ENCODE measurements around the gene CACHD1.

Gene CACHD1

DNA sequence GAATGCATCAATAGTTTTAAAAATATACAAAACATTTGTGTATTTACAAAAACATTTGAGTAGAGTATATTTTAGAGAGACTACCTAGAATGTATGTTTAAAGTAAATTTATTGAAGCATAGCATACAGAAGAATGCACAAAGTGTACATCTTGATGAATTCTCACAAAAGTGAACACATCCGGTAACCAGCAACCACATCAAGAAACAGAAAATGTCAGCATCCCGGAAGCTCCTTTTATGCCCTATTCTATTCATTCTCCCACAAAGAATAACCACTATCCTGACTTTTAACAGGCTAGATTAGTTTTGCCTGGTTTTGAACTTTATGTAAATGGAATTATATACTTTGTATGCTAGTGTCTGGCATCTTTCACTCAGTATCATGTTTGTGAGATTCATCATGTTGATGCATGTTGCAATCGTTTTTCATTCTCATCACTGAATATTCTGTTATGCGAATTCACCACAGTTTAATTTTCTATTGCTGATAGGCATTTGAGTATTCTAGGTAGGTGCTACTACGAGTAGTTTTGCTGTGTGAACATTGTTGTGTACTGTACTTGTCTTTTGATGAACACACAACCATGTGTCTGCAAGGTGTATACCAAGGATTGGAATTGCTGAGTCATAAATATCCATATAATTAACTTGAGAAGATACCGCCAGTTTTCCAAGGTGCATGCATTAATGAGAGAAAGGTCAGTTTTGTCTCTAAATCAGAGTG, 75.4 kb downstream of the CACHD1 start:
- no peak for DNase-seq (ENCODE audit: extremely low read depth in 1 of 2, low read depth in 1 of 2)

DNA sequence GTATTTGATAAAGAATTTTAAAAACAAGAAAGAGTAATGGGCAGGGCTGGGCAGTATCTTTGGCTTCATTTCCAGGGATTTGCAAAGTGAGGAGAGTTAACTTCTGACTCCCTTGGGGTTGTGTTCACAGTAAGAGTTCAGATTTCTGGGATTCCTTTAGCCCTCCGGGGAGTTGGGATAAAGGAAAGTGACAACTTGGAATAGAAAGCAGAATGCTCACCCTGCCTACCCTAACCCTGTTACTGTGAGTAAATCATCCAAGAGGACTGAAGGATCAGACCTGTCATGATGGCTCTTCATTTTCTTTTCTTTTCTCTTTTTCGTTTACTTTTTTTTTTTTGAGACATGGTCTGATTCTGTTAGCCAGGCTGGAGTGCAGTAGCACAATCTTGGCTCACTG, 76.1 kb downstream of the CACHD1 start:
- DNase-seq (ENCODE audit: extremely low read depth in 1 of 2, low read depth in 1 of 2), result no peak

DNA sequence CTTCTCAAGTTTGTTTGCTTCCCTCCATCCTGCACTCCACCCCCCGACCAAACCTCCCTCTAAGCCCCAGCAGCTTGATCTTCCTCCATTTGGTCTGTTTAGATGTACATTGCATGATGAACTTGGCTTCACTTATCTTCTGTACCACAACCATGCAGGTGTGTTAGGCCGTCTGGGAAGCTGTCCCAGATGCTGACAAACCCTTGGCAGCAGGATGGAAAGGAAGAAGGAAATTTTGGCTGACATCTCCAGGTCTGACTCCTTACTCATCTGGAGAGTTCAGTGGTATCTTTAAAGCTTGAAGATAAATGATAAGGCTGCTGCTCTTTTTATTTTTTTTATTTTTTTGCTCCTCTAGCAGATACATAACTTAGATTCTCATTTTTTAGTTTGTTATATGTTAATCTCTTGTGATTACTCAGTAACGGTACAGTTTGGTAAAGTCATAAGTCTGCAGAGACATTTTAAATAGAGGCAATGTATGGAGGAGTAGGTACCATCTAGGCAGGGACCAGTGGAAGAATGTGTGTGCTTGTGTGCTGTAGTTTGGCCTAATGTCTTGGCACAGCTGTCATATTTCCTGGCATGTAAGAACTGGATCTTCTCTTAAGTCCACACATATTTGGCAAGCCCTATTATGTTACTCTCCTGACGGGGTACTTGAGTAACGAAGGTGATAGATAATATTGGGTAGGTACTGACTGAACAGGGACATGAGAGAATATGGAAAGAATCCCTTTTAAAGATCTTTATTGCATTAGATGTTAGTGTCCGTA, 79.7 kb downstream of the CACHD1 start:
- no peak for DNase-seq (ENCODE audit: extremely low read depth in 1 of 2, low read depth in 1 of 2)

GRCh38 chr1:64550510-64550909, 80.6 kb downstream of the CACHD1 start:
- DNase-seq (ENCODE audit: extremely low read depth in 1 of 2, low read depth in 1 of 2), result no peak

- no peak for DNase-seq (ENCODE audit: extremely low read depth in 1 of 2, low read depth in 1 of 2)
These were observed 81.1 kb downstream of the CACHD1 start for GRCh38 chr1:64550946-64551605.

DNA sequence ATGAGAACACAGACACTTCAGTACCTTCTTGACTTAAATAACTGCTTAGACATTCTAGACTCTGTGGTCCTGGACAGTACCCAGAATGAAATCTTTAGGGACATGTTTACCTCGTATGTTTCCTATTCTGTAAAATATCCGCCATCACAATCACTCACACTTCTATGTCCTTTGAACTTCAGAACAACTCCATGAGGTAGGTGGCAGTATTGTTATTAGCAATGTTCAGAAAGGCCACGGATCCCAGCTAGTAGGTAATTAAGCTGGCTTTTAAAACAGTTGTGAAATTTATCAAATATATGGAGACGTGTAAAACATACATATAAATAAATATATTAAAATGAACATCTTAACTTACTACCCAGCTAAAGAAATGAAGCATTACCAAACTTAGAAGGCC, 83.4 kb downstream of the CACHD1 start:
- no peak for DNase-seq (ENCODE audit: extremely low read depth in 1 of 2, low read depth in 1 of 2)

DNA sequence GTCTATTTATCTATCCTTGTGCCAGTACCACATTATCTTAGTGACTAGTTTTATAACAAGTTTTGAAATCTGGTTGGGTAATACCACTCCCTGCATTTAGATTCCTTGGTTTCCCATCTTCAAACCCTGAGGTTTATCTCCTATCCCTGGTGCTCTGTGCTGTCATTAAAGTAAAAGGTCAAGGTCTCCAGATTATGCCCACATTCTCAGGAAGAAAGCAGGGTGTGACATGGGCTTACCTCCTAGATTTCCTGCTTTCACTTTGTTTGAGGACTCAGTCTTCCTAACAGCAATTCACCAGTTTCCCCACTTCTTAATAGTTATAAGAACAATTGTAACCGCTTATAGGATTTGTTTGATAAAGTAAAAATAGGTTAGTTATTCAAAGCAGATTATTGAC, 86.0 kb downstream of the CACHD1 start:
- no peak for DNase-seq (ENCODE audit: extremely low read depth in 1 of 2, low read depth in 1 of 2)

GRCh38 chr1:64561993-64562392, 92.1 kb downstream of the CACHD1 start:
- no peak for DNase-seq (ENCODE audit: extremely low read depth in 1 of 2, low read depth in 1 of 2)

GRCh38 chr1:64563958-64564565, 94.1 kb downstream of the CACHD1 start:
- DNase-seq (ENCODE audit: extremely low read depth in 1 of 2, low read depth in 1 of 2), result no peak

GRCh38 chr1:64564891-64565290, 95.0 kb downstream of the CACHD1 start:
- DNase-seq (ENCODE audit: extremely low read depth in 1 of 2, low read depth in 1 of 2), result no peak

DNA sequence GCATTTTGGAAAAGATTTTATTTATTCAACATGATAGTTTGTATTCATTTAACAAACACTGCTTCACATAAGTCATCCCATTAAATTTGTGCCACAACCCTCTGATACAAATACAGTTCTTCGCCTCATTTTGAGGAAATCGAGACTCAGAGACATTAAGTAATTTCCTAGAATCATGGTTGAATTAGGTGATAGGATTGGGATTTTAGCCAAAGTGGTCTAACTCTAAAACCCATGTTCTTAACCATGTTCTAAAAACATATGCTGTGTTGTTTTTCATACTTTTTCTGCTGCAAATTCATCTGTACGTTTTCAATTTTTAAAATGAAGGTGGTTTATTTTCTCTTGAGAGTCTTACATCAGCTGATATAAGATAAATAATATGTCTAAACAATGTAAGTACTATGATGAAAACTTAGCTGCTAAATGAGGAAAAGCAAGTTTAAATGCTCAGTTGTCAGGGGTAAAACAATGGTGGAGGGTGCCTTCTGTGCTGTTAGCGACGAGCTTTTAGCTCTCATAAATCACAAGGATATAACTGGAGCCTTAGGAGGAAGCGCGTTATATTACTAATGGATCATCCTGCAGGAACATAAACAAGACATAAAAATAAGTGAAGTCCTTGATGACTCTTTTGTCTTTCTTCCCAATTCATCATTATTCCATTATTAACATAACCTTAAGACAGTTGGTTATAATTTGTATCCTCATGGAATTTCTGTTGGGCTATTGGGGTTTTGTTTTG, 97.7 kb downstream of the CACHD1 start:
- no peak for DNase-seq (ENCODE audit: extremely low read depth in 1 of 2, low read depth in 1 of 2)

- DNase-seq (ENCODE audit: extremely low read depth in 1 of 2, low read depth in 1 of 2), result no peak
These were observed 98.2 kb downstream of the CACHD1 start for GRCh38 chr1:64568171-64568450.

GRCh38 chr1:64569411-64569810, 99.5 kb downstream of the CACHD1 start:
- DNase-seq (ENCODE audit: extremely low read depth in 1 of 2, low read depth in 1 of 2), result no peak

GRCh38 chr1:64570267-64570855, 100.4 kb downstream of the CACHD1 start:
- no peak for DNase-seq (ENCODE audit: extremely low read depth in 1 of 2, low read depth in 1 of 2)

- DNase-seq (ENCODE audit: extremely low read depth in 1 of 2, low read depth in 1 of 2), result no peak
These were observed 102.4 kb downstream of the CACHD1 start for GRCh38 chr1:64572222-64572900.

DNA sequence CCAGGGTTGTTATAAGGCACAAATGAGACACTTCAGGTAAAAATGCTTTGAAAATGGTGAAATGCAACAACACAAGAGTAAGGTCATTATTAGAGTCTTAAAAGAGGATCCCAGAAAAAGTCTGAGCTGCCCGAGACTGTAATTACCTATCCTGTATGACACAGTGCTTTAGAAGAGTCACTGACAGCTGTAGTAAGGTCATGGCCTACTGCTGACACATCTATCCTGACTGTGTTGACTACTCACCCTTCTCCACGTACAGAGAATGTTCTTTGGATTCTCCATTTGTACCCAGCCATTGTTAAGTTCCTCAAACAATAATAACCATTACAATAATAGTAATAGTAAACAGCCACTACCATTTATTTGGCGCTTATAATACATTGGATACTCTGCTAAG, 104.4 kb downstream of the CACHD1 start:
- no peak for DNase-seq (ENCODE audit: extremely low read depth in 1 of 2, low read depth in 1 of 2)

DNA sequence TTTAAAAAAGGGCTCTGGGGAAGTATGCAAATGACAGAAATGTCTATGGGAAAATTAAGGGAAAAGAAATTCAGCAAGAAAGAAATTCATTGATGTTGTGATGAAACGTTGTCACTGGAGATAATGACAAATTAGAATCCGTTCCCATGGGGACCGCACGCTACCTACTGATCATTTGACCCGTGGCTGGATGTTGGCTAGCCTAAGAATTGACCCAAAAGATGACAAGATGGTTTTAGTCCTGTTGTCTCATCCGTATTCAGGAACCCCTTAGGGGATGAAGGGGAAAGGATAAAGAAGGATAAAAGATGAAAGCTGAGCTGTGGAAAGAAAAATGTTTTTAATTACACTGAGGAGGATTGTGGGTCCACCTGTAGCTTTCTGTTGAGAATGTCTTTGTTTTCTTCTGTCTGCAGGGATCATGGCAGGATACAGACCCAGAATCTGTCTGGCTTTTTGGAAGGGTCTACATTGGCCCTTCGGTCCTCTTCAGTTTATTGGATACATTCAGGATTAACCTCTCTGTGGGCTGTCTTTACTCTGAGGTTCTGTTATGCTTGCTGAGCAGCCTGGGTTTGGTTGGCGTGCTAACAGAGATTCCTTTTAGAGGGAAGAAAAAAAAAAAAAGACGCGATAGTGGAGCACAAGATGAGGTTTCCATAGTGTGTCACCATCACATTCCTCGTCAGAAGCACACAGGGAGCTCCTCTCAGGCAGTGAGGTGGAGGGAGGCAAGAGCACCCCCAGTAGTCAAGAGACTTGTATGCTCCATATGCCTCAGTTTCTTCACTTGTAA, 106.2 kb downstream of the CACHD1 start:
- no peak for DNase-seq (ENCODE audit: extremely low read depth in 1 of 2, low read depth in 1 of 2)

DNA sequence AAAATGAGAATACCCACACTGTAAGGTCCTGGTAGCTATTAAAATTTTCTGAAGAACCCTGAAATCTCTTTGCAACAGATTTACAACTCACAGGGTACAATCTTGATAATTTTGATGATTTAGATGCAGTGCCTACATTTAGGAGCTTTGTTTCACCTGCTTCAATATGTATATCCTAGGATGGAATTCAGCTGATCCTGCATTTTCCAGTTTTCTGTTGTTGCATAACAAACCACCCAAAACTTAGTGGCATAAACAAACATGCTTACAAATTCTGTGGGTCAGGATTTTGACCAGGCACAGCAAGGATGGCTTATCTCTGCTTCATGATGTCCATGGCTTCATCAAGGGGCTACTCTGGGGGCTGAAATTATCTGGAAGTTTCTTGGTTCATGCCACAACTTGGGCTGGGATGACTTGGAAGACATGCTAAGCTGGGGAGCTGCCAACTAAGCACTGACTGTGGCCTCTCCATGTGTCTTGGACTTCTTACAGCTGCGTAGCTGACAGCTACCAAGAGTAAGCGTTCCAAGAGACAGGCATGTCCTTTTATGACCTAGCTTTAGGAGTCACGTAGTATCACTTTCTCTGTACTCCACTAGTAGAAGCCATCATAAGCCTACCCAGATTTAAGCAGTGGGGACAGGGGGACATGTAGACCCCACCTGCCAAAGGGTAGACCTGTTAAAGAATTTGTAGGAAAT, 108.5 kb downstream of the CACHD1 start:
- DNase-seq (ENCODE audit: extremely low read depth in 1 of 2, low read depth in 1 of 2), result no peak

DNA sequence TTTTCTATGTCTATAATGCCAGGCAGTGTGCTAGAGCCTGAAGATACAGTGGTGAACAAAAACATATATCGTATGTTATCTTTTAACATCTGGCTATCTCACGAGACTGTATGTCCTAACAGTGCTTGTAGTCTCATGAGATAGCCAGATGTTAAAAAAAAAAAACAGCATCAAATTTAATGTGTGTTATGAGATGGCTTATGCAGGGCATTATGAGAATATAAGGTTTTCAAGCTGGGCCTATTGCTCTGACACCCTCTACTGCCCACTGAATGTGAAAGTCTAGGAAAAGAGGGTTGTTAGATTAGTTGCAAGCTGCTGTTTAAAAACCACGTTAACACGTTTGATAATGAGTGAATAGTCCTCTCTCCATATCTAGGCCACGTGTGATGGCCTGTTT, 109.8 kb downstream of the CACHD1 start:
- no peak for DNase-seq (ENCODE audit: extremely low read depth in 1 of 2, low read depth in 1 of 2)
